Retinal pigment epithelial cell (primary cell): ENCODE results near the gene ZBTB3.
"Not testable (repeated sequence)": the region's sequence is repeated elsewhere in the genome, so short reads cannot be mapped to it uniquely, and the experiment has no call there.

Experiments
- DNase-seq: peaks from one replicate; pipeline ENCODE4 v3.0.0-alpha.2; 2010; ENCODE audit warnings: low read depth
- H3K4me3 ChIP-seq: 2 replicates; pipeline ENCODE4 v1.5.1; 2011; ENCODE audit warnings: mild to moderate bottlenecking, low read length, control low read depth, moderate library complexity
- CTCF ChIP-seq: conservative IDR thresholded peaks from 2 replicates; pipeline ENCODE4 v1.5.1; 2011; ENCODE audit warnings: low read depth, low read length, control low read depth, inconsistent platforms

Gene ZBTB3

GRCh38 chr11:62732830-62733229 is 21.1 kb downstream of the ZBTB3 start:
- DNase-seq = no peak
- no peak overlapping the region for H3K4me3 ChIP-seq
- peak; percentile 8 for TF ChIP-seq CTCF

GRCh38 chr11:62730076-62730475 is 23.9 kb downstream of the ZBTB3 start:
- peak overlapping the region; percentile 84 for H3K4me3 ChIP-seq
- DNase-seq = not testable (repeated sequence)

- TF ChIP-seq CTCF = no peak
- peak within 1 kb of the TSS; percentile 84 for H3K4me3 ChIP-seq
- DNase-seq = peak; percentile 46
Measured at GRCh38 chr11:62728171-62728988, 25.6 kb downstream of the ZBTB3 start, which contains the start of gene TTC9C. TSS of gene TTC9C (plus strand) at chr11:62728486. CDS start at chr11:62728849, 363 bp downstream.

- peak overlapping the region; percentile 84 for H3K4me3 ChIP-seq
- DNase-seq = peak; percentile 90
- TF ChIP-seq CTCF = no peak
Measured at GRCh38 chr11:62727872-62728170, 26.1 kb downstream of the ZBTB3 start.

- H3K4me3 ChIP-seq = peak within 1 kb of the TSS; percentile 84
- peak; percentile 22 for TF ChIP-seq CTCF
- peak; percentile 96 for DNase-seq
Measured at GRCh38 chr11:62727165-62727871, 26.6 kb downstream of the ZBTB3 start, which contains the start of gene HNRNPUL2. TSS of gene HNRNPUL2 (minus strand) at chr11:62727457. CDS start at chr11:62727156, 301 bp downstream.

- TF ChIP-seq CTCF = no peak
- H3K4me3 ChIP-seq = peak overlapping the region; percentile 84
- no peak for DNase-seq
Measured at GRCh38 chr11:62726915-62727164, 27.1 kb downstream of the ZBTB3 start.

- TF ChIP-seq CTCF = no peak
- DNase-seq = no peak
- peak overlapping the region; percentile 84 for H3K4me3 ChIP-seq
Measured at GRCh38 chr11:62726156-62726914, 27.6 kb downstream of the ZBTB3 start.
